HG02884 (cell line): ENCODE data around the gene ASL.
"Not testable (repeated sequence)": the region's sequence is repeated elsewhere in the genome, so short reads cannot be mapped to it uniquely, and the experiment has no call there.

Experiments used
- ATAC-seq: cut with Tn5 transposase; IDR thresholded peaks from one replicate; pipeline ENCODE4 v1.9.1; 2021; ENCODE audit warnings: mild to moderate bottlenecking, moderate library complexity; ENCODE audit not compliant: unreplicated experiment

The ASL gene

GRCh38 chr7:66075590-66076461 lies at the start of gene ASL:
TSS of gene ASL (plus strand) at chr7:66075819. CDS start at chr7:66076082, 263 bp downstream.
- peak; percentile 99 for ATAC-seq

GRCh38 chr7:66028342-66028741 lies 47.3 kb upstream of the ASL start:
- ATAC-seq: not testable (repeated sequence)

GRCh38 chr7:66033471-66034385 lies 41.9 kb upstream of the ASL start:
- no peak for ATAC-seq

DNA sequence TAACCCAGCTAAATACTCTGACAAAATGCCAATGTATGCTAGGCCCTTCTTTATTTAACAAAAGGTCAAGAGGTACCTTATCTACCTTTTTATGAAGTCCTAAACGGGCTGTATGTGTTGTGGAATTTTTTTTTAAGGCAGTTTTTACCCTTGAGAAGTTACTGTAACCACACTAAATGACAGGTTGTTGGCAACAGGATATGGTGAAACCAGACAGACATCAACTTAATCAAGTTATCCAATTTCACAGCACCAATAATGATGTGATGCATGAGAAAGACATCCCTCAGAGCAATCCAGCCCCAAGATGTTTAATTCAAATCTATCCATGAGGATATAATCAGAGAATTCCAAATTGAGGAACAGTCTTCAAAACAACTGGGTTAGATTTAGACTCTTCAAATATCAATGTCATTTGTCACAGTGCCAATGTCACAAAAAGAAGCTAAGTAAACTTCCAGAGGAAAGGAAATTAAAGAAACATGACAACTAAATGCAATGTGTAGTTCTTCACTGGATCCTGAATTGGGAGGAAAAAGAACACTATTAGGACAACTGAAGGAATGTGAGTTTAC lies 41.1 kb upstream of the ASL start:
- ATAC-seq: not testable (repeated sequence)

GRCh38 chr7:66036382-66036781 lies 39.2 kb upstream of the ASL start:
- no peak for ATAC-seq

DNA sequence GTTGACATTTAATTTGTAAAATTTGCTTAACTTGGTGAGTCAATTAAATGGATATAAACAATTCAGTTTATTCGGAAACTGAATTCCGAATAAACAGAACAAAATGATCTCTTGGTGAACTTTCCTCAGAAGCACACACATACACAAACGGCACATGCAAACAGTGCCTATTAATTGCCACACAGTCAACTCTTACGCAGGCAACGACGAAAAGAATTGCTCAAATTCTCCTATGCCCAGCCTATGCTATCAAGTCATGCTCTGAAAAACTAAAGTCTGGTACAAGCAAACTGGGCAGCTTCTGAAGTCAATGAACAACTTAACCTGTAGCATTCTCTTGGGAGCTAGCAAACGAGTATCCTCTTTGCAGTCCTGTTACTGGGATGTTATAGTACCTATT lies 38.8 kb upstream of the ASL start:
- ATAC-seq: no peak

DNA sequence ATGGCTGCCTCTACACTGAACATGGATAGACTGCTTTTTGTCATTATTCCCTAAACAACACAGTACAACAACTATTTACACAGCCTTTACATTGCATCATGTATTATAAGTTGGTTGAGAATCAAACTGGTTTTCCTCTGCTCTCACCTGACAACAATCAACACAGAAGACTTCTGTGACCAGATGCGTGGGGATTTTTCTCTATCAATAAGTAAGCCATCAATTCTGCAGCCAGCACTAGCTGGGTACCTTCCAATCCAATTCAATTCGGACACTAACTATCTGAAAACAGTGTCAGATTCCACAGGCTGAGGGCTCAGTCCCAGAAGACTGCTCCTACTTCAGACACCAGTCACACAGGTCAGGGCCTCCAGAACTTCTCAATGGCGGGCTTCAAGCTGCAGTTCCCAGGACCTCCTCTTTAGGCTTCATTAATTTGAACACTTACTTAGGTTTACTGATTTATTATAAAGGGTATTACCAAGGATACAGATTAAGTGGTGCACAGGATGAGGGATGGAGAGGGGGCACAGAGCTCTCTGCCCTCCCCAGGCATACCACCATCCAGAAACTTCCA lies 36.4 kb upstream of the ASL start:
- ATAC-seq: no peak

DNA sequence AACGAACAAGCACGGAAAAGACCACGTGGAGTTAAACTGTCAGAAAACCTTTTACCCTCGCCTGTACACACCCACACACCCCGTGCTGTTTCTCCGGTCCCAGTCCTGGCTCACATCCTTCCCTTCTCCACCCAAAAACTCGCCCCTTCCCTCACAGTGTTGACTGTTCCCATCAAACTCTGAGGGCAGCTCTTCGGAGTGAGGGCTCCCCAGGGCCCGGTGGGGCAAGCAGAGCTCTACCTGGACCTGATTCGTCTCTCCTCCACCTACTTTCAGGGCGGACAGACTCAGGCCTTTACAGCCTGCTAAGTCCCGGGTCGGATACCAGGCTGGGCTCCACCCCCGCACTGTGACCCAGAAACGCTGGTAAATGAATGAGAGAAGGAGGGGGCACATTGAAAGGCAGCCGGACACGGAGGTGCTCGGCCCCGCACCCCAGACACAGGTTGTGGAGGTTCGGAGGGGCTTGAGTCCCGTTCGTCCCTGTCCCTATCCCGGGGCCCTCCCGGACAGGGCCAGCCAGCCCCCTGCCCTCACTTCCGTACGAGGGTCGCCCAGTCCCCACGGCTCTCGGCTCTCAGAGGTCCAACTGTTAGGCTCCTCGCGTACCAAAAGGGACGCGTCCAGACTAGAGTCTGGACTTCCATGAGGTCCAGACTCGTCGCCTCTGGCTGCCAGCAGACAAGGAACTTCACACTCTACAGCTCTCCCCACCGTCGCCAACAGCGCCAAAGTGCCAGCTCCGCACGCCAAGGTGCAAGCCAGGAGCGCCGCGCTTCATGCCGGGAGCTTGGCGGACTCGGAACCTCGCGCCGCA lies 31.7 kb upstream of the ASL start:
- ATAC-seq: no peak

GRCh38 chr7:66044498-66044854 lies 31.1 kb upstream of the ASL start:
- ATAC-seq: not testable (repeated sequence)

- ATAC-seq: no peak
These were observed 28.2 kb upstream of the ASL start for GRCh38 chr7:66047426-66047825.

- ATAC-seq: not testable (repeated sequence)
These were observed 25.7 kb upstream of the ASL start for GRCh38 chr7:66049886-66050285.

DNA sequence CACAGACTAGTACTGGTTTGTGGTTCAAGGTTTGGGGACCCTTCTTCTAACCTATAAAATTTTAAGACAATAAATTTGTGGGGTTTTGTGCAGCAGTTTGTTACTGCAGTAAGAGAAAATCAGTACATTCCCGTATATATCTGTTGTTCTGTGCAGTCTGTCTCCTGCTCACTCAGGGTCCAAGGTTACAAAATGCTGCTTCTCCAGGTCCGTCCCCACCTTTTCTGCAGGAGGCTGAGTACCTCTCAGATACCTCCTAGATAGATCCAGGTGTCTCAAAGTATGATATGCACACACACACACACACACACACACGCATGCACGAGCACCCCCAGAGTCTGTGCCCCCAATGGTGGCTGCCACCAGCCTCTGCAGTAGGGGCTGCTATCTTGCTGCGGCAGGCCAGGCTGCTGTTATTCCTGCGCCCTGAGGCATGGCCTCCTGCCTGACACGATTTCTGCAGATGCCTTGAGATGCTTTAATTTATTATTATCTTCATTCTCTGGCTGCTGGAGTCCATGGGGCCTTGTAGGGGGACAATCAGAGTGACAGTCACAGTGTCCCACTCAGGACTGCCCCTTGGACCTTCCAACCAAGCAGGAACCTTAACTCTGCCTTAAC lies 25.2 kb upstream of the ASL start:
- ATAC-seq: no peak

DNA sequence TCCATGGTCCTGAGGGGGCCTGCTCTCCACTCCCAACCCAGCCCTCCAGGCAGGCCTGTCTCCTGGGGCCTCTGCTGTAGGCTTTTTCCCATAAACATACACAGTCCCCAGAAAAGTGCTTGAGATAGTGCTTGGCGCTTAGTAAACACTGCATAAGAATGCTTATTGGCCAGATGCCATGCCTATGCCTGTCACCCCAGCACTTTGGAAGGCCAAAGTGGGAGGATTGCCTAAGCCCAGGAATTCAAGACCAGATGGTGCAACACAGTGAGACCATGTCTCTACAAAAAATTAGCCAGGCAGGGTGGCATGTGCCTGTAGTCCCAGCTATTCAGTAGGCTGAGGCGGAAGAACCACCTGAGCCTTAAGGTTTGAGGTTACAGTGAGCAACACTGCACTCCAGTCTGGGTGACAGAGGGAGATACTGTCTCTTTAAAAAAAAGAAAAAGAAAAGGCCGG lies 24.6 kb upstream of the ASL start:
- ATAC-seq: no peak

- no peak for ATAC-seq
These were observed 23.2 kb upstream of the ASL start for GRCh38 chr7:66052447-66052846.

GRCh38 chr7:66054063-66054462 lies 21.6 kb upstream of the ASL start:
- ATAC-seq: no peak

DNA sequence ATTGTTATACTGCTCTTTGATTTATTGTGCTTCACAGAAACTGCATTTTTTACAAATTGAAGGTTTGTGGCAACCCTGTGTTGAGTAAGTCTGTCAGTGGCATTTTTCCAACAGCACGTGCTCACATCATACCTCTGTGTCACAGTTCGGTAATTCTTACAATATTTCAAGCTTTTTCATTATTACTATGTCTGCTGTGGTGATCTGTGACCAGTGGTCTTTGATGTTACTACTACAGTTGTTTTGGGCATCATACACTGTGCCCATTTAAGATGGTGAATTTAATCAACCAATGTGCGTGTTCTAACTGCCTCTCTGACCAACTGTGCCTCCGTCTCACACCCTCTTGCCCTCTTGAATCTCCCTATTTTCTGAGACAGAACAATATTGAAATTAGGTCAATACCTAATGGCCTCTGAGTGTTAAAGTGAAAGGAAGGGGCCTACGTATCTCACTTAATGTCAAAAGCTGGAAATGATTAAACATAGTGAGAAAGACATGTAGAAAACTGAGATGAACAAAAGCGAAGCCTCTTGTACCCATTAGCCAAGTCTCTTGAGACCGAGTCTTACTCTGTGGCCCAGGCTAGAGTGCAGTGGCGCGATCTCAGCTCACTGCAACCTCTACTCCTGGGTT lies 20.2 kb upstream of the ASL start:
- ATAC-seq: peak; percentile 53

DNA sequence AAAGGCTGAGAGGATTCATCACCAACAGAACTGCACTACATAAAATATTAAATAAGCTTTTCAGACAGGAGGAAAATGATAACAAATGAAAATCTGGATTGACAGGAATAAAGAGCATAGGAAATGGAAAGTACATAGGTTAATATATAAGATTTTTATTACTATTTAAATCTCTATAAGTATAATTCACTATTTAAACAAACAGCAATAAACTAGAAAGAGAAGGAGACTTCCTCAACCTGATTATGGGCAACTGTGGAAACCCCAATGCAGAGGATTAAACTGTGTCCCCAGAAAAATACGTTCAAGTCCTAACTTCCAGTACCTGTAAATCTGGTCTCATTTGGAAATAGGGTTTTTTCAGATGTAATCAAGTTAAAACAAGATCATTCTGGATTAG lies 14.8 kb upstream of the ASL start:
- no peak for ATAC-seq

DNA sequence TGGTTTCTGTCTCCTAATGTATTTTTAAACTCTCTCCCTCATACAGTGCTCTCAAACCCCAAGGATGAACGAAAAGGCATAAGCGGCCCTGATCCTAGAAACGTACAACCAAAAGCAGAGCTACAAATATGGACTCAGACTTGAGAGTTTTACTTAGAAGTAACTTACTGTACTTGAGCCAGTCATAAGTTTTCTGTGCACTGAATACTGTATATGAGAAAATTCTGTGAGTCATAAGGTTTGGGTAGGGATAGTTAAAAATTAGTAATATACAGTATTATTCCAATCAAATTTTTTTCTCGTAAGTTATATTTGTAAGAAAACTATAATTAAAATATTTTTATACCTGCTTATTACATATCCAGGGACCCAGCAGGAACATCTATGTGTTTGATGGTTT lies 5.9 kb upstream of the ASL start:
- ATAC-seq: no peak

- no peak for ATAC-seq
These were observed 5.4 kb upstream of the ASL start for GRCh38 chr7:66070222-66070621.
